HG03571 (cell line): ENCODE measurements around the gene CCDC38.

ENCODE experiments used
- ATAC-seq: cut with Tn5 transposase; IDR thresholded peaks from one replicate; pipeline ENCODE4 v1.9.1; 2021; ENCODE audit not compliant: unreplicated experiment

The CCDC38 gene

DNA sequence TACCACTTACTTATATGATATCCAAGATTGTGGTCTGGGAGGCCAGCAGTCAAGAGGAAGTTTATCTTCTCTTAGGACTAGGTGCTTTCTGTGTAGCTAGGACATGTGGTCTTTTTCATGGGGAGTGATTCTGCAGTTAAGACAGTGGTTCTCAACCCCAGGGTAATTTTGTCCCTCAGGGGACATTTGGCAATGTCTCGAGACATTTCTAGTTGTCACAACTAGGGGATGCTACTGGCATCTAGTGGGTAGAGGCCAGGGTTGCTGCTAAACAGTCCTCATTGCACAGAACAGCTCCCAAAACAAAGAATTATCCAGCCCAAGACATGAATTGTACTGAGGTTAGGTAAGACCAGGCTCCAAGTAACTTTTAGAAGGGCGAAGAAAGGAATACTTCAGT, 20.7 kb upstream of the CCDC38 start:
- no peak for ATAC-seq

DNA sequence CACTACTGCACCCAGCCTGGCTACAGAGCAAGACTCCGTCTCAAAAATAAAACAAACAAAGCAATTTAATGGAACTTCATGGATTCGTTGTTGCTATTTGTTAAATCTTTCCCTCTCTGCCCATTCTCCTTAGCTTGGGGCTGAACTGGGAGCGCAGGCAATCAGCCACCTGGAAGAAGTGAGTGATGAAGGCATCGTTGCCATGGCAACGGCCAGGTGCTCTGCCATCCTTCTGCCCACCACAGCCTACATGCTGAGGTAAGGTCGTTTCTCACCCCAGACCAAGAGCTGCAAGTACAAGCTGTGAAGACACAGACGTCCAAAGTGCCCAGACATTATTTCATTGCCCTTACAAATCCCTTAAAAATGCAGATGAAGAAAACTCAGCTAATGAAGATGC, 19.8 kb upstream of the CCDC38 start:
- ATAC-seq: no peak

DNA sequence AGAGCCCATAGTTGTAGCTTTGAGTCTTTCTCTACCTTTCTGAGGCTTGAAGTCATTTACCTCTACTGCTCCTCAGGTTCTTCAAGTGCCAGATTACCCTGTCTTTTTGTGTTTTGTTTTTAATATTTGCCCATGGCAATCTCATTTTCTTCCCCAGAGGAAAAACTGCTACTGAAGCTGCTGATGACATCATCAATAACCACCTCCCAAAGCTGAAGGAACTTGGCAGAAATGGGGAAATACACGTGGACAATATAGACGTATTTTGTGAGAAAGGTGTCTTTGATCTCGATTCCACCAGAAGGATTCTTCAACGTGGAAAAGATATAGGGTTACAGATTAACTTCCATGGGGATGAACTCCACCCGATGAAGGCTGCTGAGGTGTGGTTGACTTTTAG, 17.8 kb upstream of the CCDC38 start:
- no peak for ATAC-seq

DNA sequence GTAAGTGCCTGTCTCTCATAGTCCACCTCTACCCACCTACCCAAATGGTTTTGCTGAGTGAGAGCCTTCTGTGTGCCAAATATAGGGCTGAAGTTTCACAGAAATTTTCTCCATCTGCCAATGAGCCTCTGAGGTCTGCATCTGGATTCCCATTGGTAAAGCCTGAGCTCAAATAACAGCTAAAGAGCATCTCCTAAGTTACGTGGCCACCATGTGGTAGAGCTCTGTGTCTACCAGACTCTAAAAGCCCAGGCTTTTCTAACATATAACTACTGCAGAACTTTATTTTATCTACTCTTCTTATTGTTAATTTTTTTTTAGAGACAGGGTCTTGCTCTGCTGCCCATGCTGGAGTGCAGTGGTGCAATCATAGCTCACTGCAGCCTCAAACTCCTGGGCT, 16.7 kb upstream of the CCDC38 start:
- no peak for ATAC-seq

DNA sequence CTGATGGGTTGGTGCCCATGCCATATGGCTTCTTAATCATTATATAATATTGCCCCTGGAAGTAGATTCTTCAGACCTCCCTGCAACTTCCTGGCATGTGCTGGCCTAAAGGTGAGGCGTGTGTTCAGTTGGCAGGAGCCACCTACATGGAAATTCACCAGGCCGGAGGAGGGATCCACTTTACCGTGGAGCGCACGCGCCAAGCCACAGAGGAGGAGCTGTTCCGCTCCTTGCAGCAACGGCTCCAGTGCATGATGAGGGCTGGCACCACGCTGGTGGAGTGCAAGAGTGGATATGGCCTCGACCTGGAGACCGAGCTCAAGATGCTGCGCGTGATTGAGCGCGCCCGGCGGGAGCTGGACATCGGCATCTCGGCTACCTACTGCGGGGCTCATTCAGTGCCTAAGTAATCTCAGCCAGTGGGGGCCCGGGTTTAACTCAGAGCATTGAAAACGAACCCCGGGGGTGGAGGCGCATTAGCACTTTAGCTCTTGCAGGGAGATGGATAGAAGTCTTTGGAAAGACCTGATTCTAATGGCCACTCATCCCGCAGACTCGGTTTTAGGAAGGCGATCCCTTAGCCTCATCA, 14.2 kb upstream of the CCDC38 start:
- no peak for ATAC-seq

DNA sequence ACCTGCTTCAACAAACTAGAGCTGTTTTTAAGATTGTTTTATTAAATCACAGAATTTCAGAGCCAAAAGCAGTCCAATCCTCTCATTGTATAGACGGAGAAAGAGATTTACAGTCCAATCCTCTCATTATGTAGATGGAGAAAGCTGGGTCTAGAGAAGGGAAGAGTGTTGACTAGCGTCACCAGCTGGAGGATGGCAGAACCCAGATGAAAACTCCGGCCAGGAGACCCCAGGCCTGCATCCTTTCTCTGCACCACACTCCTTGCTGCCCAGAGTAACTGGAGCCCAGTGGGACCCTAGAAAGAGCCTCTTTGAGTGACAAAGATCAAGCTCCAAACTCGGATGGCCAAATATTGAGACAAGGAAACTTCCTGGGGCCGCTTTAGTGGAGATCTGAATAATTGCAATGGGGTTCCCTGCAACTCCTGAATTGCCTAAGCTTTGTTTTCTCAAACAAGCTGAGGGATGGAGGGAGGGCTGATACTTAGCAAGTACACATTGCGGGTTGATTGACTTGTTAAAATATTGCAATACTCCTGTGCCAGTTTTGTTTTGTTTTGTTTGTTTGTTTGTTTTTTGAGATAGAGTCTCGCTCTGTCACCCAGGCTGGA, 13.2 kb upstream of the CCDC38 start:
- no peak for ATAC-seq

DNA sequence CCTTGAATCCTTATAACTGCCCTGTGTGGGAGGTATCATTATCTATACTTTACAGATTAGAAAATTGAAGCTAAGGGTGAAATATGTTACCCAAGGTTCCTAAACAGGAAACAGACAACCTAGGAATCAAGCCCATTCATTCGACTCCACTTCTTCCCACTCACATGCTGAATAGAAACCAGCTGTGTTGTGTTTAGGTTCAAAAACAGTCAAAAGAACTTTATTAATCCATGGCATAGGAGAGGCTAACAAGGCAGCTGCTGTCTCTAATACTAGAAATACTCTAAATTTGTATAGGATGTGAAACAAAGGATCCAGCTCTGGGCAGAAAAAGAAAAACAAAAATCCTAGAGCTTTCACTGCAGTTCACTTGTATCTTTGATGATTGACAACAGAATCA, 10.6 kb upstream of the CCDC38 start:
- no peak for ATAC-seq

DNA sequence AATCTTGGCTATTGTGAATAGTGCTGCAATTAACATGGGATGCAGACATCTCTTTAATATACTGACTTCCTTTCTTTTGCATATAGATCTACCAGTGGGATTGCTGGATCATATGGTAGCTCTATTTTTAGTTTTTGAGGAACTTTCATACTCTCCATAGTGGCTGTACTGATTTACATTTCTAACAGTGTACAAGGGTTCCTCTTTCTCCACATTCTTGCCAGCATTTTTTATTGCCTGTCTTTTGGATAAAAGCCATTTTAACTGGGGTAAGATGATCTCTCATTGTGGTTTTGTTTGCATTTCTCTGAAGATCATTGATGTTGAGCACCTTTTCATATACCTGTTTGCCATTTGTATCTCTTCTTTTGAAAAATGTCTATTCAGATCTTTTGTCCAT, 9.1 kb upstream of the CCDC38 start:
- no peak for ATAC-seq

DNA sequence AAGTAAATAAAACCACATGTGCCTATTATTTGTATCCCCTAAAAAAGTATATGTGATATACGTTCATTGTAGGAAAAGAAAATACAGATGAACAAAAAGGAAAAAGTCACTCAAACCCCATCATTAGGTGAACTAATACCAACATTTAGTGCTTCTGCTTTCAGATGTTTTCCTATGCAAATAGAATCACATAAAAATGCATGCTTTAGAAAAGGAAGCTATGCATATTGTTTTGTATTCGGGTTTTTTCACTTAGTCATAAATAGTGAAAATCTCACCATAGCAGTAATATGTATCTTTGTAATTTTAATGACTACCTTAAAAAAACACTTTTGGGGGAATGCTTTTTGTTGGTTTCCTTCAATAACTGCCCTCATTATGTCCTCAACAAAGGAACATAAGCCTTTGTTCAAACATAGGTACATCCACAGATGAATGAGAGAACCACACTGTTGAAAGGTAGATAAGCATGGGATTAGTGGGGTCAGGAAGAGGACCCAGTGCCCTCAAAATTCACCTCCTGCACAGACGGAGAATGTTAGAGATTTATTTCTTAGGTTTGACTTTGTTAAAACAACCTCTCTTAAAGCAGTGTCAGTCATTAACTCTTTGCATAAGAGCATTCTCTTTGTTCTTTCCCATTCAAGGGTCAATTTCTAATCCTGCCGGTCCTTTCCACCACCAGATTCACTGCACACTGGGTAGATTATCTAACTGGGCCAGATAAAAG, 7.2 kb upstream of the CCDC38 start:
- no peak for ATAC-seq

DNA sequence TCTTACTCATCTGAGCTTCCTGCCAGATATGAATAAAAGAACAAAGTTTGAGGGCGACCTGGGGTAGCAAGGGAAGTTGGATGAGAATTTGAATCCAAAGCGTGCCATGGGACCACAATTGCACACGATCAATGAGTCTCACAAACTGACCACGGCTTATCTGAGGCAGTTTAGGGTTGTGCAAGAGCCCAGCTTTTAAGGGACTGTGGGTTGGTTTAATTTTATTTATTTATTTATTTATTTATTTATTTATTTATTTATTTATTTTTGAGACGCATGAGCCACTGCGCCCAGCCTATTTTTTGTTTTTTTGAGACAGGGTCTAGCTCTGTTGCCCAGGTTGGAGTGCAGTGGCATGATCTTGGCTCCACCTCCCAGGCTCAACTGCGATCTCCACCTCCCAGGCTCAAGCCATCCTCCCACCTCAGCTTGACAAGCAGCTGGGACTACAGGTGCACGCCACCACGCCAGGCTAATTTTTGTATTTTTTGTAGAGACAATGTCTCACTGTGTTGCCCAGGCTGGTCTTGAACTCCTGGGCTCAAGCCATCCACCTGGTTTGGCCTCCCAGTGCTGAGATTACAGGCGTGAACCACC, 1.8 kb upstream of the CCDC38 start:
- ATAC-seq: no peak

DNA sequence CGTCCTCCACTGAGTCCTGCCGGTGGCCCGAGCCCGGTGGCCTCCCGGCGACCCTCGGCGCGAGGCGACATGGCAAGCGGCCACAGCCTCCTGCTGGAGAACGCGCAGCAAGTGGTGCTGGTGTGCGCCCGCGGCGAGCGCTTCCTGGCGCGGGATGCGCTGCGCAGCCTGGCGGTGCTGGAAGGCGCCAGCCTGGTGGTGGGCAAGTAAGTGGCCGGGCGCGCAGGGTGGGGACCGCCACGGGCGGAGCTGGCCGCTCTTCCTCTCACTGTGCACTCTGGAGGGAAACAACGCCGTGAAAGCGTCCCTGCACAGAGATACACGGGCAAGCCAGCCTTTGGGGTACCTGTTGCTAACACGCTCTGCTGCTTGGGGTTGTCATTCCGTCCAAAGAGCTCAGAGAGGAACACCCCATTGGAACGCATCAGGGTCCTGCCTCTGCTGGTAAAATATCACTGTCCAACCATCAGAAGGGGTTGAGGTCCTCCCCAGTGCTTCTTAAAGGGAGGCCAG, 972 bp upstream of the CCDC38 start, which contains the start of gene AMDHD1:
Gene AMDHD1 (plus strand): TSS at position 2 of the 513 bp plus-strand sequence. CDS start 68 bp downstream, at position 70.
- ATAC-seq: peak; percentile 61

DNA sequence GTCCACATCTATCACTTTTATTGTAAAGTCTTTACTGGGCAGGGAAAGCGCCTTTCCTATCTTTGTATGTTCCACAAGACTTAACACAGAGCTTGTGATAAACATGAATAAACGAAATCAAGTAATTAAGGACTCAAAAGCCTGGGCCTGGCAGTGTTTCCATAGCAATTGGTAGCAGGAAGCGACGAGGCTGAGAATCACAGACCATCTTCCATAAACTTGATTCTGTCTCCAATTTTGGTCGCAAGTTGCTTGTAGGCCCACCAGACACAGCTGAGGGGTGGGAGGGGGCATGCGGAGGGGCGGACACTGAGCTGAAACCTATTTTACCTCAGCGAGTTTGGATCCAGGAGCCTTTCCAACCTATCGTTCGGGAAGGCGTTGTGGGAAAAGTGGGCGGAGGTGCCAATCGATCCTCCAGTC, 302 bp downstream of the CCDC38 start:
- no peak for ATAC-seq

DNA sequence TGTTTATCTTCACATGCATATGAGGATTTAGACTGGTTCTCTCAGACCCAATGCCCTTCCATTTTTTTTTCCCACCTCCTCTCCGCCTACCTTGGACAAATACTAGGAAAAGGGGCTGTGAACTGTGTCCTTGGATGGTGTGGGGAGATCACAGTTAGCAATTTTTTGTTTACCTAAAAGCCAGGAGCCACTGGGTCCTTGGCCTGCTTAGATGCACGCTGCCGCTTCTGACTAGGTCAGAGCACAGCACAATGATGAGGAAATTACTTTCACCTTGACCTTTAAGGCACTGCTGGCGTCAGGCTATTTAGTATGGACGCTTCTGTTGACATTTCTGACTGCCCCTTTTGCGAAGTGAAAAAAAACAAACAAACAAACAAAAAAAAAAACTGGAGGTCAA, 1.9 kb downstream of the CCDC38 start:
- ATAC-seq: no peak

DNA sequence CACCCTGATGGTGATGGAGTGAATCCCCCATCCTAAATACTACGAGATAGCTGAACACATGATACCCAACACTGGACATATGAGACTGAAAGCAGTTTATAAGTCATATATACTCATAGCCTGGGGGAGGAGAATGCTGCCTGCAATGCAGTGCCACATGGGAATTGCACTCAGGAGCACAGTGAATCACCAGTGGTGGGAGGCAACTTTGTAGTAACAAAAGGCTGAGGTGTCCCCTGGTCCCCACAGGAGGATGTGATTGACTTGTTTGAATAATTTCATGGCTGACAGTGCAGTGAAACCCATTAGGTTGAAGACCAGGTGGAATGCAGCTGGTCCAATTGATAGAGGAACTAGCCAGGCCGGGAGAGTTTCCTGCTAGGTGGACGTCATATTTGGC, 20.2 kb downstream of the CCDC38 start:
- no peak for ATAC-seq

DNA sequence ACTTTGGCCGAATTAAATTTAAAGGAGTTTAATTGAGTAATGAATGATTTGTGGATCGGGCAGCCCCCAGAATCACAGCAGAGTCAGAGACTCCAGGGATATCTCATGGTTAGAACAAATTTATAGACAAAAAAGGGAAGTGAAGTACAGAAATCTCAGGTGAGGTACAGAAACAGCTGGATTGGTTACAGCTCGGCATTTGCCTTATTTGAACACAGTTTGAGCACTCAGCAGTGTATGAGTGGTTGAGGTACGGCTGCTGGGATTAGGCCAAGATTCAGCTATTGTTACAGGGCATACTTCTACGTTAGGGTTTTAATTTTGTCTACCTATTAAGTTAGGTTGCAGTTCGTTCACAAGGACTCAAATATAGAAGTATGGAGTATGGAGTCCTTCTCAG, 23.3 kb downstream of the CCDC38 start:
- ATAC-seq: no peak

DNA sequence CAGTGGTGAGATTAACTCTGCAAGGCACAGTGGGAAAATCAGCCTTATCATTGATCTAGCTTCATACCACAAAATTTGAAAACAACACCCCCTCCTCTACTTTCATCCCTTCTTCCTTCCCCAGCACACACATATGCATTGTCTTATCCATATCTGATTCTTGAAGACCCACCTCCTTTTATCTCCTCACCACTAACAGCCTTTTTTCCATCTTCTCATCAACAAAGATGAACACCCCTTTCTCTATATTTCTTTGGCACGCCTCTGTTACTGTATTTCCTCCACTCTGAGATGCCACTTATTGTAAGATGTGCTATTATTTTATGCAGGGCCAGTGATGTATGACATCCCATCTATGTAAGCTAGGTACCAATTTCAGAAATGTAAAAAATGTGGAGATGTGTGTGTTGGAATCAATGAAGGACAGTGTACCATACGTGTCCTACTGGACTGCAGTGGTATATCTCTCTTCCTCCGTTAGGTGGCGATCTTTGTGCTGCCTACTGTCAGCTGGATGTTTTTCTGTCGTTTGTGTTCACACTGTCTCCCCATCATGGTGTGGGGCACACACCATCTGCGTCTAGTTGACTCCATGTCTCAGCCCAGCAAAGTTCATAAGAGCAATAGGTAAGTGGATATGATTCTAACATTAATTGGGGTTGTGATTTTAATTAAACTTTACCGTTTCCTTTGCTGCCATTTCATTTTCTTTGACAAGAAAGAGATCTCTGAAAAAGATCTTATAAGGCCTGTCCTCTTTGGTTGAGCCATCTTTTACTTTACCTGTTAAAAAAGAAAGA, 24.0 kb downstream of the CCDC38 start:
- peak; percentile 68 for ATAC-seq

DNA sequence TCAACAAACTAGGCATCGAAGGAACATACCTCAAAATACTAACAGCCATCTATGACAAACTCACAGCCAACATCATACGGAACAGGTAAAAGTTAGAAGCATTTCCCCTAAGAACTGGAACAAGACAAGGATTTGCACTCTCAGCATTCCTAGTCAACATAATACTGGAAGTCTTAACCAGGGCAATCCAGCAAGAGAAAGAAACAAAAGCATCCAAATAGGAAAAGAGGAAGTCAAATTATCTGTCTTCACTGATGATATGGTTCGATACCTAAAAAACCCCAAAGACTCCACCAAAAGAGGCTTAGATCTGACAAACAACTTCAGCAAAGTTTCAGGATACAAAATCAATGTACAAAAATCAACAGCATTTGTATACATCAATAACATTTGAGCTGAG, 32.5 kb downstream of the CCDC38 start:
- ATAC-seq: no peak

DNA sequence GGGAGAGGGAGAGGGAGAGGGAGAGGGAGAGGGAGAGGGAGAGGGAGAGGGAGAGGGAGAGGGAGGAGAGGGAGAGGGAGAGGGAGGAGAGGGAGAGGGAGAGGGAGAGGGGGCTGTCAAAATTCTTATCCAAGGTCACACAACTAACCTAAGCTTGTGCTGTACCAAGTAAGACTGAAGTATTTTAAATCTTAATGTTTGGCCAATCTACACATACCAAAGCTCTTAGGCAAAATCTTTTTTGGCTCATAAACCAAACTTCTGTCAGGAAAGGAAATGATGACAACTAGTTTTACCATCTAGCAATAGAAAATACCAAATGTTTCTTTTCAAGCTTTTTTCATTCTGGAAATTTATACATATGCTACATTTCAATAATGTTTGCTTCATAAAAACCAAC, 33.8 kb downstream of the CCDC38 start:
- ATAC-seq: no peak

DNA sequence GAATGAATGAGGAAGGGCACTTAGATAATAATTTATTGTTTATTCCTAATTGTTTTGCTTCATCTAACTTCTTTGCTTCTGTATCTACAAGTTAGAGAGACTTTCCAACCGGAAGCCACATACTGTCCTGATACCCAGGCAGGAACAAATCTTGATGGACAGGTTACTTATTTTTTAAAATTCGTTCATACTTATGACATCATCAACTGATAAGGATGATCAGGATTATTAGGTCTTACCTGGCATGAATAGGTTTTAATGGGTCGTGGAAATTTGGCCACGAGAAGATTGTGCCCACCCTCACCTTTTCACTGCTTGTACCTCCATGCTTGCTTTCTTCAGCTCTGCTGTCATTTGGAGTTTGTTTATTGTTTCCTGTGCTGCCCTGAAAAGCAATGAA, 44.3 kb downstream of the CCDC38 start:
- ATAC-seq: no peak

DNA sequence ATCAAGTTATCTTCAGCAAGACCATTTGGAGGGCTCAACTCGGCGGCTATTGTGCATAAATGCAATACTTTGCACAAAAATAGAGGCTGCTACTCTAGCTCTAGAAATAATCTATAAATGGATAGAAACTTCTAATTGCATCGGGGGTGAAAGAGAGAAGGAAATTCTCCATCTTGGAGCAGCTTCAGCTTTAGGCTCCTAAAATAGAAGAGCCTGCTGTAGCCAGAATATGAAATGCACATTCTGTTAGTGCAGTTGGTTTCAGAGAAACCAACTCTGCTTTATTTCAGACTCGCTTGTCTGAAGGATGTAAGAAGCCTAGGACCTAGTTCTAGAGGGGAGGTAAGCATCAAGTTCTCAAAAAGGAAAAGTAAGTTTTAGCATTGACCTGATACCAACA, 45.6 kb downstream of the CCDC38 start:
- ATAC-seq: no peak

DNA sequence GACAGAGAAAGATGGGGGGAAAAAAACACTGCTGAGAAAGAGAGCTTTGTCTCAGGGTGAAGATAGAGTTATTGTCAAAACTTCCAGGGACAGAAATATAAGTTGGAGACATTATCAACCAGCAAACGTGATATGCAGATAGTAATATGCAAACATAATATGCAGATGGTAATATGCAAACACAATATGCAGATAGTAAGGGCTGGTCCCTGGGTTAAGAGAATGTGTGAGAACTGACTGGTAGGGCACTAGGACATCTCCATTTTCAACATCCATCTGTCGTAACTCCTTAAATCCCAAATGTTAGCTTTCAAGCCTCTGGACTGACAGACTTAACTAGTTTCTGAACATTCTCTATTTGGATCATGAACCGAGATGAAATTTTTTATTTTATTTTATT, 51.5 kb downstream of the CCDC38 start:
- ATAC-seq: no peak
